Measurements from ENCODE around the gene NPAS3.

DNA sequence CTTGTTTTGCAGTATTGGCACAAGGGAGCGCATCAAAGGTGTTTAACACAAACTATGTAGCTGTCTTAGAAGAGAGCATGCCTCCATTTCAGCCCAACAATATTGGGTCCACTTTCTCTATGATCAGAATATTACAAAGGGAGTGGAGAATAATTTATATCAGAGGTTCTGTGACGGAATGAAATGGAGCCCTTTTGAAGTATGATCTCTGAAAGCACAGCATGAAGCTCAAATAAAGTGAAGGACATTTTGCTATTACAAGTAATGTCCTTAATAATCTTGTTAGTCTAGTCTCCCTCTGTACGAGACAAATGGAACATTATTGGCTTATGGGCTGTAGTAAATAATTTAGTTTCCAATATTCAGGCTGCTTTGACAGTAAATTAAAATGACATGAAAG lies 302.7 kb downstream of the NPAS3 start:
- TF ChIP-seq, protein P1, sequence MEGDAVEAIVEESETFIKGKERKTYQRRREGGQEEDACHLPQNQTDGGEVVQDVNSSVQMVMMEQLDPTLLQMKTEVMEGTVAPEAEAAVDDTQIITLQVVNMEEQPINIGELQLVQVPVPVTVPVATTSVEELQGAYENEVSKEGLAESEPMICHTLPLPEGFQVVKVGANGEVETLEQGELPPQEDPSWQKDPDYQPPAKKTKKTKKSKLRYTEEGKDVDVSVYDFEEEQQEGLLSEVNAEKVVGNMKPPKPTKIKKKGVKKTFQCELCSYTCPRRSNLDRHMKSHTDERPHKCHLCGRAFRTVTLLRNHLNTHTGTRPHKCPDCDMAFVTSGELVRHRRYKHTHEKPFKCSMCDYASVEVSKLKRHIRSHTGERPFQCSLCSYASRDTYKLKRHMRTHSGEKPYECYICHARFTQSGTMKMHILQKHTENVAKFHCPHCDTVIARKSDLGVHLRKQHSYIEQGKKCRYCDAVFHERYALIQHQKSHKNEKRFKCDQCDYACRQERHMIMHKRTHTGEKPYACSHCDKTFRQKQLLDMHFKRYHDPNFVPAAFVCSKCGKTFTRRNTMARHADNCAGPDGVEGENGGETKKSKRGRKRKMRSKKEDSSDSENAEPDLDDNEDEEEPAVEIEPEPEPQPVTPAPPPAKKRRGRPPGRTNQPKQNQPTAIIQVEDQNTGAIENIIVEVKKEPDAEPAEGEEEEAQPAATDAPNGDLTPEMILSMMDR (IDR thresholded peaks at IDR 0.05): no peak
- no peak for TF ChIP-seq POLR2A (IDR thresholded peaks at IDR 0.05)
